ENCODE results near the gene GRIP2.

- TF ChIP-seq POLR2AphosphoS5 (IDR thresholded peaks at IDR 0.05), result no peak
- TF ChIP-seq CTCF (IDR thresholded peaks at IDR 0.05), result no peak
- TF ChIP-seq POLR2A (IDR thresholded peaks at IDR 0.05; ENCODE audit: low read depth), result no peak
Measured at GRCh38 chr3:14441920-14442300, 98.2 kb downstream of the GRIP2 start.

All from esophagus muscularis mucosa (tissue), 3 donors.